ENCODE measurements around the gene TESK1. TPM values are rescaled to one million over a fixed set of nuclear protein-coding genes. Genes with fewer than 3 reads are reported as not detected.
"Not testable (repeated sequence)": the region's sequence is repeated elsewhere in the genome, so short reads cannot be mapped to it uniquely, and the experiment has no call there.

TESK1 gene
- total and polyA plus RNA-seq, 2 of the 8 experiments (the other 6 are each of a cell fraction or from before 2014, with no cell fraction given): 13.5 to 13.9 TPM

- H3K4me3 ChIP-seq (ENCODE audit: extremely low read depth in 1 of 4, insufficient read depth in 2 of 4, low read depth in 3 of 4, low read length in 4 of 4); H2BK5ac ChIP-seq (ENCODE audit: low read depth, low read length); H4K91ac ChIP-seq (replicated peaks; ENCODE audit: insufficient read length, low read length); H3K9ac ChIP-seq (replicated peaks in 1 of 4; ENCODE audit: extremely low read depth in 1 of 4, low read depth in 3 of 4, low read length in 3 of 4); H3K79me2 ChIP-seq (ENCODE audit: control insufficient read depth in 1 of 2, insufficient read depth in 2 of 2, low read length in 2 of 2); H4K5ac ChIP-seq (ENCODE audit: insufficient read length, low read depth, low read length); DNase-seq (ENCODE audit: low read depth in 1 of 2, low spot score in 2 of 2); H2AFZ ChIP-seq (ENCODE audit: low read length); H3K27ac ChIP-seq (ENCODE audit: low read depth, low read length); H2AK5ac ChIP-seq (ENCODE audit: low read depth, low read length); H3K4me2 ChIP-seq (ENCODE audit: insufficient read depth in 1 of 2, low read depth in 2 of 2, low read length in 2 of 2); H3K56ac ChIP-seq (replicated peaks; ENCODE audit: insufficient read length, low read depth, low read length); FAIRE-seq; H3K23me2 ChIP-seq (ENCODE audit: low read depth, low read length); H4K8ac ChIP-seq (ENCODE audit: extremely low read depth, insufficient read depth, low read length); CTCF ChIA-PET (ENCODE audit: partially characterized antibody); H4K20me1 ChIP-seq (replicated peaks in 1 of 2; ENCODE audit: control insufficient read depth in 1 of 2, insufficient read depth in 2 of 2, low read length in 2 of 2); H3K14ac ChIP-seq (ENCODE audit: insufficient read length); H3K18ac ChIP-seq (ENCODE audit: extremely low read depth, low read length); H2BK120ac ChIP-seq (replicated peaks; ENCODE audit: low read depth, low read length); H3K23ac ChIP-seq (ENCODE audit: insufficient read length); H3K27me3 ChIP-seq (replicated peaks in 1 of 4; ENCODE audit: control insufficient read depth in 3 of 4, extremely low read depth in 1 of 4, insufficient read depth in 3 of 4, low read length in 3 of 4); H3K79me1 ChIP-seq (ENCODE audit: low read depth, low read length); H2BK12ac ChIP-seq (ENCODE audit: low read depth, low read length); H3K36me3 ChIP-seq (ENCODE audit: control insufficient read depth in 2 of 4, insufficient read depth in 4 of 4, low read length in 3 of 4); H3K4ac ChIP-seq (replicated peaks; ENCODE audit: insufficient read length, low read depth, low read length); H3K9me3 ChIP-seq (ENCODE audit: insufficient read depth in 2 of 2, low read depth in 1 of 2, low read length in 1 of 2); H3K4me1 ChIP-seq (replicated peaks in 1 of 4; ENCODE audit: control insufficient read depth in 3 of 4, insufficient read depth in 4 of 4, low read length in 3 of 4); H2BK15ac ChIP-seq (ENCODE audit: low read length); H2BK20ac ChIP-seq (ENCODE audit: low read length): not testable (repeated sequence)
- POLR2A ChIA-PET (ENCODE audit: partially characterized antibody): interaction anchor here (0.7 kb wide), 1 partner anchor 65 kb away, joined by 3 read pairs; no protein-coding TSS in a partner anchor
- 78% methylated on average over 5 of the region's 8 CpGs; no CpG with 5 or more reads in 1 of the 2 experiments for WGBS, 2 experiments (ENCODE audit: extremely low coverage in 1 of 2, insufficient coverage in 1 of 2, insufficient read length in 1 of 2, insufficient replicate concordance in 2 of 2, low coverage in 1 of 2, low lambda C conversion rate in 2 of 2, missing lambda C conversion rate in 1 of 2)
Observed at GRCh38 chr9:35638751-35639150, 33.7 kb downstream of the TESK1 start.

GRCh38 chr9:35639225-35639624 is 34.2 kb downstream of the TESK1 start:
- POLR2A ChIA-PET (ENCODE audit: partially characterized antibody); FAIRE-seq: not testable (repeated sequence)

More at GRCh38 chr9:35639225-35639624, 34.2 kb downstream of the TESK1 start:
- not testable (repeated sequence) for H2BK15ac ChIP-seq (ENCODE audit: low read length); H3K9ac ChIP-seq (replicated peaks in 1 of 4; ENCODE audit: extremely low read depth in 1 of 4, low read depth in 3 of 4, low read length in 3 of 4); H3K27me3 ChIP-seq (replicated peaks in 1 of 4; ENCODE audit: control insufficient read depth in 3 of 4, extremely low read depth in 1 of 4, insufficient read depth in 3 of 4, low read length in 3 of 4); H3K4me1 ChIP-seq (replicated peaks in 1 of 4; ENCODE audit: control insufficient read depth in 3 of 4, insufficient read depth in 4 of 4, low read length in 3 of 4); H3K4me3 ChIP-seq (ENCODE audit: extremely low read depth in 1 of 4, insufficient read depth in 2 of 4, low read depth in 3 of 4, low read length in 4 of 4); H4K5ac ChIP-seq (ENCODE audit: insufficient read length, low read depth, low read length); H3K56ac ChIP-seq (replicated peaks; ENCODE audit: insufficient read length, low read depth, low read length); H3K23ac ChIP-seq (ENCODE audit: insufficient read length); H3K4ac ChIP-seq (replicated peaks; ENCODE audit: insufficient read length, low read depth, low read length); H3K9me3 ChIP-seq (ENCODE audit: insufficient read depth in 2 of 2, low read depth in 1 of 2, low read length in 1 of 2); H3K4me2 ChIP-seq (ENCODE audit: insufficient read depth in 1 of 2, low read depth in 2 of 2, low read length in 2 of 2); H3K14ac ChIP-seq (ENCODE audit: insufficient read length); H4K20me1 ChIP-seq (replicated peaks in 1 of 2; ENCODE audit: control insufficient read depth in 1 of 2, insufficient read depth in 2 of 2, low read length in 2 of 2); H3K36me3 ChIP-seq (ENCODE audit: control insufficient read depth in 2 of 4, insufficient read depth in 4 of 4, low read length in 3 of 4); H3K23me2 ChIP-seq (ENCODE audit: low read depth, low read length); H2AK5ac ChIP-seq (ENCODE audit: low read depth, low read length); H3K79me1 ChIP-seq (ENCODE audit: low read depth, low read length); DNase-seq (ENCODE audit: low read depth in 1 of 2, low spot score in 2 of 2); H2AFZ ChIP-seq (ENCODE audit: low read length); H3K79me2 ChIP-seq (ENCODE audit: control insufficient read depth in 1 of 2, insufficient read depth in 2 of 2, low read length in 2 of 2); H2BK5ac ChIP-seq (ENCODE audit: low read depth, low read length); H3K18ac ChIP-seq (ENCODE audit: extremely low read depth, low read length); H2BK20ac ChIP-seq (ENCODE audit: low read length); H4K91ac ChIP-seq (replicated peaks; ENCODE audit: insufficient read length, low read length); H3K27ac ChIP-seq (ENCODE audit: low read depth, low read length); H4K8ac ChIP-seq (ENCODE audit: extremely low read depth, insufficient read depth, low read length); H2BK12ac ChIP-seq (ENCODE audit: low read depth, low read length); H2BK120ac ChIP-seq (replicated peaks; ENCODE audit: low read depth, low read length)
- CTCF ChIA-PET (ENCODE audit: partially characterized antibody): interaction anchor here (1.3 kb wide), 1 partner anchor 28 kb away, joined by 4 read pairs; no protein-coding TSS in a partner anchor
- WGBS, 2 experiments (ENCODE audit: extremely low coverage in 1 of 2, insufficient coverage in 1 of 2, insufficient read length in 1 of 2, insufficient replicate concordance in 2 of 2, low coverage in 1 of 2, low lambda C conversion rate in 2 of 2, missing lambda C conversion rate in 1 of 2): 82% methylated on average over 1 of the region's 1 CpG; no CpG with 5 or more reads in 1 of the 2 experiments
